ENCODE measurements around the gene XCL1. TPM values are rescaled to one million over a fixed set of nuclear protein-coding genes. Genes with fewer than 3 reads are reported as not detected.

The XCL1 gene
- total RNA-seq, 2 donors from 2014 or later: not detected

GRCh38 chr1:168560370-168560769 is 16.0 kb upstream of the XCL1 start:
- no peaks in the 10 kb centered on the region for H3K36me3 ChIP-seq (replicated peaks in 1 of 2; ENCODE audit: insufficient read depth in 1 of 2, low read depth in 2 of 2)
- H3K4me1 ChIP-seq: no peaks in the 10 kb centered on the region
- DNase-seq: no peak
- H3K27me3 ChIP-seq: no peaks in the 10 kb centered on the region
- no peaks in the 10 kb centered on the region for H3K9me3 ChIP-seq
- TF ChIP-seq POLR2A (IDR thresholded peaks at IDR 0.05): no peak
- TF ChIP-seq CTCF (IDR thresholded peaks at IDR 0.05): no peak
- ATAC-seq: no peak
- H3K4me3 ChIP-seq: no peak overlapping the region
- intact Hi-C loops (cut with DNase I): no loop called here
- H3K27ac ChIP-seq: no peak overlapping the region

- Histone ChIP-seq H3K9me3 (no peaks in the 10 kb centered on the region), H3K27me3 (no peaks in the 10 kb centered on the region), H3K4me1 (no peaks in the 10 kb centered on the region), H3K27ac (no peak overlapping the region), H3K36me3 (replicated peaks in 1 of 2; ENCODE audit: insufficient read depth in 1 of 2, low read depth in 2 of 2) (no peaks in the 10 kb centered on the region), H3K4me3 (no peak overlapping the region)
- ATAC-seq: no peak
- intact Hi-C loops (cut with DNase I): no loop called here
- DNase-seq: no peak
- TF ChIP-seq CTCF (IDR thresholded peaks at IDR 0.05): no peak
- no peak for TF ChIP-seq POLR2A (IDR thresholded peaks at IDR 0.05)
- WGBS, 2 donors: 57 to 67% methylated on average over 2 of the region's 2 CpGs
These were observed 14.4 kb upstream of the XCL1 start for GRCh38 chr1:168561989-168562388.

GRCh38 chr1:168565825-168566224 is 10.6 kb upstream of the XCL1 start:
- intact Hi-C loops (cut with DNase I): no loop called here

GRCh38 chr1:168567007-168567406 is 9.4 kb upstream of the XCL1 start:
- no peak overlapping the region for H3K4me3 ChIP-seq
- ATAC-seq: no peak
- H3K9me3 ChIP-seq: no peaks in the 10 kb centered on the region
- TF ChIP-seq CTCF (IDR thresholded peaks at IDR 0.05) (no peak), POLR2A (IDR thresholded peaks at IDR 0.05) (no peak)
- no peaks in the 10 kb centered on the region for H3K4me1 ChIP-seq
- H3K27ac ChIP-seq: no peak overlapping the region
- H3K27me3 ChIP-seq: no peaks in the 10 kb centered on the region
- DNase-seq: no peak
- intact Hi-C loops (cut with DNase I): no loop called here
- WGBS, 2 donors: 81 to 85% methylated on average over 1 of the region's 1 CpG
- H3K36me3 ChIP-seq (replicated peaks in 1 of 2; ENCODE audit: insufficient read depth in 1 of 2, low read depth in 2 of 2): no peaks in the 10 kb centered on the region

More at GRCh38 chr1:168565825-168566224, 10.6 kb upstream of the XCL1 start:
- no peaks in the 10 kb centered on the region for H3K9me3 ChIP-seq
- H3K4me1 ChIP-seq: no peaks in the 10 kb centered on the region
- TF ChIP-seq CTCF (IDR thresholded peaks at IDR 0.05): no peak
- TF ChIP-seq POLR2A (IDR thresholded peaks at IDR 0.05): no peak
- H3K4me3 ChIP-seq: no peak overlapping the region
- WGBS, 2 donors: 39 to 48% methylated on average over 4 of the region's 4 CpGs
- ATAC-seq: no peak
- no peak overlapping the region for H3K27ac ChIP-seq
- no peaks in the 10 kb centered on the region for H3K27me3 ChIP-seq
- H3K36me3 ChIP-seq (replicated peaks in 1 of 2; ENCODE audit: insufficient read depth in 1 of 2, low read depth in 2 of 2): no peaks in the 10 kb centered on the region
- no peak for DNase-seq

GRCh38 chr1:168567568-168567967 is 8.8 kb upstream of the XCL1 start:
- 93 to 96% methylated on average over 3 of the region's 3 CpGs for WGBS, 2 donors

More at GRCh38 chr1:168567568-168567967, 8.8 kb upstream of the XCL1 start:
- Histone ChIP-seq H3K9me3 (no peaks in the 10 kb centered on the region), H3K4me1 (no peaks in the 10 kb centered on the region), H3K4me3 (no peak overlapping the region), H3K27ac (no peak overlapping the region), H3K27me3 (no peaks in the 10 kb centered on the region), H3K36me3 (replicated peaks in 1 of 2; ENCODE audit: insufficient read depth in 1 of 2, low read depth in 2 of 2) (no peaks in the 10 kb centered on the region)
- intact Hi-C loops (cut with DNase I): no loop called here
- no peak for DNase-seq
- ATAC-seq: no peak
- TF ChIP-seq POLR2A (IDR thresholded peaks at IDR 0.05) (no peak), CTCF (IDR thresholded peaks at IDR 0.05) (no peak)
